IPS-18c (cell line): Measurements from ENCODE around the gene MRLN.
"Not testable (repeated sequence)": the region's sequence is repeated elsewhere in the genome, so short reads cannot be mapped to it uniquely, and the experiment has no call there.

ENCODE experiments used
- H3K4me3 ChIP-seq: 2 replicates; pipeline ENCODE4 v1.7.0; 2013; ENCODE audit warnings: low read depth, mild to moderate bottlenecking, low read length, moderate library complexity; ENCODE audit not compliant: insufficient read depth
- H3K9me3 ChIP-seq: one replicate; pipeline ENCODE4 v1.6.1; 2013; ENCODE audit warnings: mild to moderate bottlenecking, low read length, moderate library complexity; ENCODE audit not compliant: control insufficient read depth, insufficient read depth

MRLN gene

GRCh38 chr10:59752278-59752940 is 846 bp downstream of the MRLN start:
- H3K4me3 ChIP-seq: no peak overlapping the region
- no peaks in the 10 kb centered on the region for H3K9me3 ChIP-seq

- Histone ChIP-seq H3K9me3 (no peaks in the 10 kb centered on the region), H3K4me3 (no peak overlapping the region)
Measured at GRCh38 chr10:59750155-59750945, 2.9 kb downstream of the MRLN start.

GRCh38 chr10:59748834-59749233 is 4.4 kb downstream of the MRLN start:
- Histone ChIP-seq H3K4me3 (no peak overlapping the region), H3K9me3 (no peaks in the 10 kb centered on the region)

GRCh38 chr10:59745163-59745650 is 8.0 kb downstream of the MRLN start:
- Histone ChIP-seq H3K4me3 (no peak overlapping the region), H3K9me3 (peaks cover 4% of the 10 kb centered on the region)

- not testable (repeated sequence) for H3K9me3 ChIP-seq, H3K4me3 ChIP-seq
Measured at GRCh38 chr10:59744762-59745161, 8.5 kb downstream of the MRLN start.

DNA sequence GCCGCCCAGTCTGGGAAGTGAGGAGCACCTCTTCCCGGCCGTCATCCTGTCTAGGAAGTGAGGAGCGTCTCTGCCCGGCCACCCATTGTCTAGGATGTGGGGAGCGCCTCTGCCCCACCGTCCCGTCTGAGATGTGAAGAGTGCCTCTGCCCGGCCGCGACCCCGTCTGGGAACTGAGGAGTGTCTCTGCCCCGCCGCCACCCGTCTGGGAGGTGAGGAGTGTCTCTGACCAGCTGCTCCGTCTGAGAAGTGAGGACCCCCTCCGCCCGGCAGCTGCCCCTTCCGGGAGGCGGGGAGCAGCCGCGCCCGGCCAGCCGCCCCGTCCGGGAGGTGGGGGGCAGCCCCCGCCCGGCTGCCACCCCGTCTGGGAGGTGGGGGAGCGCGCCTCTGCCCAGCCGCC is 9.1 kb downstream of the MRLN start:
- H3K4me3 ChIP-seq, H3K9me3 ChIP-seq: not testable (repeated sequence)

- H3K9me3 ChIP-seq: peaks cover 4% of the 10 kb centered on the region
- no peak overlapping the region for H3K4me3 ChIP-seq
Measured at GRCh38 chr10:59741583-59741982, 11.7 kb downstream of the MRLN start.

GRCh38 chr10:59741048-59741447 is 12.2 kb downstream of the MRLN start:
- no peak overlapping the region for H3K4me3 ChIP-seq
- H3K9me3 ChIP-seq: peaks cover 4% of the 10 kb centered on the region

DNA sequence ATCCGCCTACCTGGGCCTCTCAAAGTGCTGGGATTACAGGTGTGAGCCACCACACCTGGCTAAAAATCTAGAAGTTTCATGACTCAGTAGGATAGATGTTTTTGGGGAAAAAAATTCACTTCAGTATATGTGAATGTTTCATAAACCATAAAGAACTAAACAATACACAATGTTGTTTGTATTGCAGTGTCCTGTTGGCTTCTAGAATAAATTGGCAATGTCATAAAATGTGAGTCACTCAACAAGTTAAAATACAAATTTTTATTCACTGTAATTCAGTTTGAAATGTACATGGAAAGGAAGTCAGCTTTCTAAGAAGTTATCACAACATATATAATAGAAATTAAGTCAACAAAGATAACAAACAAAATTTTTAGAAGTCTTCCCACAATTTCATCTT is 16.5 kb downstream of the MRLN start:
- no peak overlapping the region for H3K4me3 ChIP-seq
- no peaks in the 10 kb centered on the region for H3K9me3 ChIP-seq

DNA sequence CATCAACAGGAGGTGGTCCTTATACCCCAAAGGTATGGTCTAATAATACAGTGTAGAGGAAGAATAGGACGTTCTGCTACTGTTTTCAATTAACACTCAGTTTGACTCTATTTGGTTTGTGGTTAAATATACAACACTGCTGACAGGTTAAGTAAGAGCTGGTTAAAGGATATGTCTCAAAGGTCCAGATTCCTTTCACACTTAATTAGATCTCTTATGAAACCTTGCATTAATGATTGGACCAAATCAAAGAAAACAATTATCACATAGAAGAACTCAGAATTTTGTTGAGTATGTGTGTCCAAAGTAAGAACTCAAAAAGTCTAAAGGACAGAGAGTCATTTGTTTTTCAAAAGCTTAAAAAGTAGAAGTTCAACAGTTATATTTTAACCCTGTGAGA is 18.0 kb downstream of the MRLN start:
- H3K4me3 ChIP-seq: no peak overlapping the region
- H3K9me3 ChIP-seq: no peaks in the 10 kb centered on the region

GRCh38 chr10:59734014-59734462 is 19.2 kb downstream of the MRLN start:
- Histone ChIP-seq H3K4me3 (no peak overlapping the region), H3K9me3 (no peaks in the 10 kb centered on the region)

GRCh38 chr10:59733321-59734013 is 19.8 kb downstream of the MRLN start:
- H3K9me3 ChIP-seq, H3K4me3 ChIP-seq: not testable (repeated sequence)

DNA sequence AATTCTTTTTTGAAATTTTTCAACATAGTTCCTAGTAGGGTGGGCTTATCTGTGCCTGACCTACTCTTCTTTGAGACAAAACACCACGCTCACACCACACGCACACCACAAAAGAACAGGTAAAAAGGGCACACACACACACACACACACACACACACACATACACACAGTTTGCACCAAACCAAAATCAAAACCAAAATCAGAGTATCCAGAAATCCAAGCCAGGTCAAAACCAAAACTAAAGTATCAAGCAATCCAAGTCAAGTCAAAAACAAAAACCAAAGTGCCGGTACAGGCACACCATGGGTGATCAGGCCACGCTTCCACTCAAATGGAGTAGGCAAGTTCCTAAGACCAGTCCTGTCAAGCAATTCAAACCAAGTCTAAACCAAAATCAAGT is 20.4 kb downstream of the MRLN start:
- H3K9me3 ChIP-seq, H3K4me3 ChIP-seq: not testable (repeated sequence)

GRCh38 chr10:59729167-59729566 is 24.1 kb downstream of the MRLN start:
- H3K4me3 ChIP-seq, H3K9me3 ChIP-seq: not testable (repeated sequence)

DNA sequence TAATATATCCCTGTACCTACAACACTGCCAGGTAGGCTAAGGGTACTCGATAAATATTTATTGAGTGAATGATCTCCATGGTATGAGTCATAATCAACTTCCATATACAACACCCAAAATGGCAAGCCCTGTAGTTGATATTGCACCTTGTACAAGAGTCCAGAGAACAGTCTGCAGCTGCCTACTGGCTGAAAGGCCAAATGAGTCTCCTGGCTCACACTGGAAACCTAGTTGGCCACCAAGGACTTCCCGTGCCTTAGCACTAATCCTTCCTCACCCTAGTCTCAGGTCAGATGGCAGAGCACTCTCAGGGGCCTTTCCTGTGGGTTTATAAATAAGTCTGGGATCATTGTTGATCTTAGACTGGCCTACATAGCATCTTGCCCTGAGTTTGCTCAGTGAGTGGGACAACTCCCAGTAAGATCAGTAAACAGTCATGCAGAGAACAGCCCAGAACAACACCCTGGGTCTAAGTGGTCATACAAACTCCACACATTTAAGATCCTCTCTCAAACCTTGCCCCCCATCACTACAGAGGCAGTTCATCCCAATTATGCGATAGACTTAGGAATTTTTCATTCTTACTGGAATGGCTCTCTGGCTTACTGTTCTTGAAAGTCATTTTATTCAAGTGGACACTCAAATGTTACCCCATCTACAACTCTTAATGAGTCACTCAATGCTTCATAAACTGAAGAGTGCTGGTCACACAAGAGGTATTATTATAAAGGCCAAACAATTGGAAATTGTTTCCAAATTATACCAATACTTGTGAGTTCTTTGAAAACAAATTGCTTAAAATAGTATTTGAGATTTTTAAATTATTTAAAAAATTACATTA is 28.9 kb downstream of the MRLN start:
- H3K4me3 ChIP-seq: no peak overlapping the region
- H3K9me3 ChIP-seq: no peaks in the 10 kb centered on the region

- Histone ChIP-seq H3K9me3 (no peaks in the 10 kb centered on the region), H3K4me3 (no peak overlapping the region)
Measured at GRCh38 chr10:59720377-59720776, 32.9 kb downstream of the MRLN start.

DNA sequence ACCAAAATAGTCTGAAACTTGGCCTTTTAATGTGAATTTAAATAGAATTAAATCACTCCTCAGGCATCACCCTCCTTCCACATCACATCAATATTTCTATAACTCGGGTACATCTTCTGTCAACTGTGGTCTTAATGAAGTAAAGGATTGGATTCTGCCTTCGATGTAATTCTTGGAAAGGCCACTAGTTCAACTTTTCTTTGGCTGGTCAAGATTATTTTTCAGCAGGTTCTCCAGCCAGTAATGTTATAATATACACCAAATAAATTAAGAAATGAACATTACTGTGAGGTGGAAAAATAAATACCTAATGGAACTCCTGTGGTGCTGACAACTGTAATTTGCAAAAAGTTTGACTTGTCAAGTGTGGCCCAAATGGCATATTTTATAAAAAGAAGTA is 33.9 kb downstream of the MRLN start:
- no peaks in the 10 kb centered on the region for H3K9me3 ChIP-seq
- no peak overlapping the region for H3K4me3 ChIP-seq
